ENCODE measurements around the gene B2M. TPM values are rescaled to one million over a fixed set of nuclear protein-coding genes. Genes with fewer than 3 reads are reported as not detected.

Gene B2M
- total and polyA plus RNA-seq, 10 of the 15 experiments (the other 5 are each of a cell fraction or from before 2014, with no cell fraction given): 2,901 to 22,794 (median 8,374) TPM

DNA sequence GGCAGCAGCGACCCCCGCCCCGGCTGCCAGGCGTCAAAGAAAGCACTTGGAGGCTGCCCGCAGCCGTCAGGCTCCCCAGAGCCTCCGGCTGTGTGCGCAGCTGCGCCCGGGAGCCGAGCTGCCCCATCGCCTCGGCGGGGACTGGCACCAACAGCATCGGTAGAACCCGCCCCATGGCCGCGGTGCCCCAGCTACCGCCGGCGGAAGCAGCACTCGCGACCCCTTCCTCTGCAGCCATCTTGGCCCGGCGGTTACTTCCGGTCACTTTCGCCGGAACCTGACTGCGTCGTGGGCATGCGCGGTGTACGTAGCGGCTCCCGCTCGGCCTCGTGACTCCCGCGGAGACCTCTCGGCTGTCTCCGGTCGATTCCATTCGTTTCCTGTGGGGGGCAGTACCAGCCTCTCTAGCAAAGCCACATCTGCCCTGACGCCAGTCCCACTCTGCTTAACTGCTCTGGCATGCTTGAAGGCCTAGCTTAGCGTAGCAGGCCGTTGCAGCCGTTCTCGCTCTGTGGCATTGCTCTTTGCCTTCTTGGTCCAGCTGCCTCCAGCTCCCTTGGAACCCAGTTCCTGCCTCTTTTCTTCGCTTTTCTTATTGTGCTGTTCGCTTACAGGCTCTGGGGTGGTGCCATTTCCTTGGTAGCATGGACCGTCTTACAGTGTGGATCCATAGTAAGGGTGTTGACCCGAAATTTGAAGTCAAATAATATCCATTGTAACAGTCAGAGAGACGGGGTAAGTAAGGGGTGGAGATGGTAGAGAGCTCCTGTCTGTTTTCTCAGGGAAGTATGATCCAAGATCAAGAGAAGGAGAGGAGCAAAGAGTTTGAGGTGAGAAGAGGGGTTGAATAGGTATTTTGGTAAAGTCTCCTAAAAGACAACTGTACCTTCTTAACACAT, 47.7 kb upstream of the B2M start, which contains the start of gene SPG11 (continued):
- TF ChIP-seq, protein P1, sequence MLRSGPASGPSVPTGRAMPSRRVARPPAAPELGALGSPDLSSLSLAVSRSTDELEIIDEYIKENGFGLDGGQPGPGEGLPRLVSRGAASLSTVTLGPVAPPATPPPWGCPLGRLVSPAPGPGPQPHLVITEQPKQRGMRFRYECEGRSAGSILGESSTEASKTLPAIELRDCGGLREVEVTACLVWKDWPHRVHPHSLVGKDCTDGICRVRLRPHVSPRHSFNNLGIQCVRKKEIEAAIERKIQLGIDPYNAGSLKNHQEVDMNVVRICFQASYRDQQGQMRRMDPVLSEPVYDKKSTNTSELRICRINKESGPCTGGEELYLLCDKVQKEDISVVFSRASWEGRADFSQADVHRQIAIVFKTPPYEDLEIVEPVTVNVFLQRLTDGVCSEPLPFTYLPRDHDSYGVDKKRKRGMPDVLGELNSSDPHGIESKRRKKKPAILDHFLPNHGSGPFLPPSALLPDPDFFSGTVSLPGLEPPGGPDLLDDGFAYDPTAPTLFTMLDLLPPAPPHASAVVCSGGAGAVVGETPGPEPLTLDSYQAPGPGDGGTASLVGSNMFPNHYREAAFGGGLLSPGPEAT (IDR thresholded peaks at IDR 0.05; ENCODE audit: low read depth): peak; percentile 29; the same call in 1 of the 2 replicates
- TF ChIP-seq, protein P2, sequence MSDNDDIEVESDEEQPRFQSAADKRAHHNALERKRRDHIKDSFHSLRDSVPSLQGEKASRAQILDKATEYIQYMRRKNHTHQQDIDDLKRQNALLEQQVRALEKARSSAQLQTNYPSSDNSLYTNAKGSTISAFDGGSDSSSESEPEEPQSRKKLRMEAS (IDR thresholded peaks at IDR 0.05; ENCODE audit: low read depth, low read length): peak; percentile 95
- peak; percentile 76 for TF ChIP-seq RFX5 (IDR thresholded peaks at IDR 0.05; ENCODE audit: low read depth, low read length)
- no peak for TF ChIP-seq HDAC2 (IDR thresholded peaks at IDR 0.05)
- peak; percentile 85; the same call in 1 of the 2 replicates for TF ChIP-seq HDGF (IDR thresholded peaks at IDR 0.05)
- peak; percentile 98 for TF ChIP-seq YY1 (IDR thresholded peaks at IDR 0.05; ENCODE audit: low read depth, low read length)
- TF ChIP-seq BACH1 (IDR thresholded peaks at IDR 0.05; ENCODE audit: borderline replicate concordance): peak; percentile 82
- TF ChIP-seq HCFC1 (IDR thresholded peaks at IDR 0.05; ENCODE audit: low read length): peak; percentile 56
- TF ChIP-seq, protein P3, sequence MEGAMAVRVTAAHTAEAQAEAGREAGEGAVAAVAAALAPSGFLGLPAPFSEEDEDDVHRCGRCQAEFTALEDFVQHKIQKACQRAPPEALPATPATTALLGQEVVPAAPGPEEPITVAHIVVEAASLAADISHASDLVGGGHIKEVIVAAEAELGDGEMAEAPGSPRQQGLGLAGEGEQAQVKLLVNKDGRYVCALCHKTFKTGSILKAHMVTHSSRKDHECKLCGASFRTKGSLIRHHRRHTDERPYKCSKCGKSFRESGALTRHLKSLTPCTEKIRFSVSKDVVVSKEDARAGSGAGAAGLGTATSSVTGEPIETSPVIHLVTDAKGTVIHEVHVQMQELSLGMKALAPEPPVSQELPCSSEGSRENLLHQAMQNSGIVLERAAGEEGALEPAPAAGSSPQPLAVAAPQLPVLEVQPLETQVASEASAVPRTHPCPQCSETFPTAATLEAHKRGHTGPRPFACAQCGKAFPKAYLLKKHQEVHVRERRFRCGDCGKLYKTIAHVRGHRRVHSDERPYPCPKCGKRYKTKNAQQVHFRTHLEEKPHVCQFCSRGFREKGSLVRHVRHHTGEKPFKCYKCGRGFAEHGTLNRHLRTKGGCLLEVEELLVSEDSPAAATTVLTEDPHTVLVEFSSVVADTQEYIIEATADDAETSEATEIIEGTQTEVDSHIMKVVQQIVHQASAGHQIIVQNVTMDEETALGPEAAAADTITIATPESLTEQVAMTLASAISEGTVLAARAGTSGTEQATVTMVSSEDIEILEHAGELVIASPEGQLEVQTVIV (IDR thresholded peaks at IDR 0.05; ENCODE audit: borderline replicate concordance, partially characterized antibody): peak; percentile 2
- TF ChIP-seq, protein P4, sequence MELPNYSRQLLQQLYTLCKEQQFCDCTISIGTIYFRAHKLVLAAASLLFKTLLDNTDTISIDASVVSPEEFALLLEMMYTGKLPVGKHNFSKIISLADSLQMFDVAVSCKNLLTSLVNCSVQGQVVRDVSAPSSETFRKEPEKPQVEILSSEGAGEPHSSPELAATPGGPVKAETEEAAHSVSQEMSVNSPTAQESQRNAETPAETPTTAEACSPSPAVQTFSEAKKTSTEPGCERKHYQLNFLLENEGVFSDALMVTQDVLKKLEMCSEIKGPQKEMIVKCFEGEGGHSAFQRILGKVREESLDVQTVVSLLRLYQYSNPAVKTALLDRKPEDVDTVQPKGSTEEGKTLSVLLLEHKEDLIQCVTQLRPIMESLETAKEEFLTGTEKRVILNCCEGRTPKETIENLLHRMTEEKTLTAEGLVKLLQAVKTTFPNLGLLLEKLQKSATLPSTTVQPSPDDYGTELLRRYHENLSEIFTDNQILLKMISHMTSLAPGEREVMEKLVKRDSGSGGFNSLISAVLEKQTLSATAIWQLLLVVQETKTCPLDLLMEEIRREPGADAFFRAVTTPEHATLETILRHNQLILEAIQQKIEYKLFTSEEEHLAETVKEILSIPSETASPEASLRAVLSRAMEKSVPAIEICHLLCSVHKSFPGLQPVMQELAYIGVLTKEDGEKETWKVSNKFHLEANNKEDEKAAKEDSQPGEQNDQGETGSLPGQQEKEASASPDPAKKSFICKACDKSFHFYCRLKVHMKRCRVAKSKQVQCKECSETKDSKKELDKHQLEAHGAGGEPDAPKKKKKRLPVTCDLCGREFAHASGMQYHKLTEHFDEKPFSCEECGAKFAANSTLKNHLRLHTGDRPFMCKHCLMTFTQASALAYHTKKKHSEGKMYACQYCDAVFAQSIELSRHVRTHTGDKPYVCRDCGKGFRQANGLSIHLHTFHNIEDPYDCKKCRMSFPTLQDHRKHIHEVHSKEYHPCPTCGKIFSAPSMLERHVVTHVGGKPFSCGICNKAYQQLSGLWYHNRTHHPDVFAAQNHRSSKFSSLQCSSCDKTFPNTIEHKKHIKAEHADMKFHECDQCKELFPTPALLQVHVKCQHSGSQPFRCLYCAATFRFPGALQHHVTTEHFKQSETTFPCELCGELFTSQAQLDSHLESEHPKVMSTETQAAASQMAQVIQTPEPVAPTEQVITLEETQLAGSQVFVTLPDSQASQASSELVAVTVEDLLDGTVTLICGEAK (IDR thresholded peaks at IDR 0.05; ENCODE audit: borderline replicate concordance): peak; percentile 89
- no peak for TF ChIP-seq RELA (IDR thresholded peaks at IDR 0.05; ENCODE audit: borderline replicate concordance, partially characterized antibody)
- TF ChIP-seq ZNF274 (IDR thresholded peaks at IDR 0.05; ENCODE audit: insufficient read depth, insufficient read length): no peak
- TF ChIP-seq, protein P5, sequence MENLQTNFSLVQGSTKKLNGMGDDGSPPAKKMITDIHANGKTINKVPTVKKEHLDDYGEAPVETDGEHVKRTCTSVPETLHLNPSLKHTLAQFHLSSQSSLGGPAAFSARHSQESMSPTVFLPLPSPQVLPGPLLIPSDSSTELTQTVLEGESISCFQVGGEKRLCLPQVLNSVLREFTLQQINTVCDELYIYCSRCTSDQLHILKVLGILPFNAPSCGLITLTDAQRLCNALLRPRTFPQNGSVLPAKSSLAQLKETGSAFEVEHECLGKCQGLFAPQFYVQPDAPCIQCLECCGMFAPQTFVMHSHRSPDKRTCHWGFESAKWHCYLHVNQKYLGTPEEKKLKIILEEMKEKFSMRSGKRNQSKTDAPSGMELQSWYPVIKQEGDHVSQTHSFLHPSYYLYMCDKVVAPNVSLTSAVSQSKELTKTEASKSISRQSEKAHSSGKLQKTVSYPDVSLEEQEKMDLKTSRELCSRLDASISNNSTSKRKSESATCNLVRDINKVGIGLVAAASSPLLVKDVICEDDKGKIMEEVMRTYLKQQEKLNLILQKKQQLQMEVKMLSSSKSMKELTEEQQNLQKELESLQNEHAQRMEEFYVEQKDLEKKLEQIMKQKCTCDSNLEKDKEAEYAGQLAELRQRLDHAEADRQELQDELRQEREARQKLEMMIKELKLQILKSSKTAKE (IDR thresholded peaks at IDR 0.05; ENCODE audit: low read depth, poor library complexity, severe bottlenecking): peak; percentile 34
